Dedifferentiated amniotic fluid mesenchymal stem cell (primary cell): ENCODE measurements around the gene APLF.

Source experiments
- DNase-seq: peaks from one replicate; pipeline ENCODE4 v3.0.0-alpha.2; 2016; ENCODE audit errors: extremely low spot score

APLF gene, protein sequence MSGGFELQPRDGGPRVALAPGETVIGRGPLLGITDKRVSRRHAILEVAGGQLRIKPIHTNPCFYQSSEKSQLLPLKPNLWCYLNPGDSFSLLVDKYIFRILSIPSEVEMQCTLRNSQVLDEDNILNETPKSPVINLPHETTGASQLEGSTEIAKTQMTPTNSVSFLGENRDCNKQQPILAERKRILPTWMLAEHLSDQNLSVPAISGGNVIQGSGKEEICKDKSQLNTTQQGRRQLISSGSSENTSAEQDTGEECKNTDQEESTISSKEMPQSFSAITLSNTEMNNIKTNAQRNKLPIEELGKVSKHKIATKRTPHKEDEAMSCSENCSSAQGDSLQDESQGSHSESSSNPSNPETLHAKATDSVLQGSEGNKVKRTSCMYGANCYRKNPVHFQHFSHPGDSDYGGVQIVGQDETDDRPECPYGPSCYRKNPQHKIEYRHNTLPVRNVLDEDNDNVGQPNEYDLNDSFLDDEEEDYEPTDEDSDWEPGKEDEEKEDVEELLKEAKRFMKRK

GRCh38 chr2:68467077-68467960 lies at the start of gene APLF, which contains the start of gene FBXO48:
APLF (plus strand) TSS chr2:68467585; CDS start chr2:68467732, 147 bp downstream.
FBXO48 (minus strand) TSS chr2:68467294; CDS start chr2:68465145, 2,149 bp downstream.
- DNase-seq: peak; percentile 100

GRCh38 chr2:68417926-68418325 lies 49.5 kb upstream of the APLF start:
- no peak for DNase-seq

DNA sequence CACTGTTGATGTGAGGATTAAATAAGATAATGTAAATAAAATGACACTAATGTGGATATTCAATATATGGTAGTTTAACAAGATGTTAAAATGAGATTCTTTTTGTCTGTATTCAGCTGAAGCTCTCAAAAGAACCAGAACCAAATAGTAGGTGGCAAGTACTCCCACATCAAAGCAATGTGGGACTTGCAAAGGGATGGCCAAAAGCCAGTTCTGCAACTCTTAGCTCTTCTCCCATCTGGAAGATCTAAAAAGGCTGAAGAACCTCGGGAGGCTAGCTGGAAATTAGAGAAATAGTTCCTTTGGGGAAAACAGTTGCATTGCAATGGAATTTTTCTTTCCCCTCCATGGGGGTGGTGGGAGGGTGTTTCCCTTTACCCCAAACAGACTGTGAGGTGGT lies 49.0 kb upstream of the APLF start:
- DNase-seq: no peak

- DNase-seq: no peak
These were observed 48.5 kb upstream of the APLF start for GRCh38 chr2:68418855-68419254.

- peak; percentile 60 for DNase-seq
These were observed 47.0 kb upstream of the APLF start for GRCh38 chr2:68420254-68420910.

DNA sequence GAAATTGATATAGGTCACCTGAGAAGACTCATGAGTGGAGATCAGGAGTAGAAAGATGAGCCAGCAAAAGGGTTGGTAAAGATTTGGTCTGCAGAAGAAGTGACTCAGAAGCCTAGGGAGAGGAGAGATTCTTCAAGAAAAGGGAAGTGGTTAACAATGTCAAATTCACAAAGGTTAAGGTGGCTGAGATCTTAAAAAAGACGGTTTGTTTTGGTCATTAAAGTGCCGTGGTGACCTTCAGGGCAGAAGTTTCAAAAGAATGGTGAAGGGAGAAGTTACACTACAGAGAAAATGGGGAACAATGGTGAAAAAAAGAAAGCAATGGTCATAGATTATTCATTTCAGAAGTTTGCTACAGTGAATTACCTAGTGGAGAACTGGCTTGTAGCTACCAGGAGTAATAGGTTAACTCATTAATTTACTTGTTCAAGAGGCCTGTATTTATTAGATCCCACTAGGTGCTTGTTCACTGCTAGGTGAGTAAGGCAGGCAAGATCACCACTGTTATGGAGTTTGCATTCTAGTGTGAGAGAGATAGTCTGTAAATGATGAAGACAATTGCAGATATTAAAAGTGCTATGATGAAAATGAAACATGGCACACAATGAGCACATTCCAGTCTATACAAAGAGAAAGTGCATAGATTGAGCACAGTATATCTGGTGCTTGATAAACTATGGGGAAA lies 43.3 kb upstream of the APLF start:
- DNase-seq: no peak

DNA sequence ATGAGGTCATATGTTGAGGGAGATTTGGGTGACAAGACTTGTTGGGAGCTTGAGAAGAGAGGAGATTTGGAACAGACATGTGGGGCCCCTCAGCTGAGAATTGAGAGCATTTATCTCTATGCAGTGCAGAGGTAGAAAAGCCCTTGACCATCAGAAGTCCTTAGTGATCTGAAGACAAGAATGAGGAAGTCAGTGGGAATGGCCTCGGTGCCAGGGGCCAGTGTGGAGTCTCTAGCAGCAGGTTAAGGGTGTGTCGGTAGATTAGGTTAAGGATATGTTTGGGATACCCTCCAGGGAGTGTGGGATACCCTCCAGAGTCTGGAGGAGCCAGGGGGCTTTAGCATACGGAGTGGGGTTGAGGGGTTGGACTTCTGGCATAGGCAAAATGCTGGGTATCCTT lies 41.9 kb upstream of the APLF start:
- no peak for DNase-seq

- DNase-seq: no peak
These were observed 40.9 kb upstream of the APLF start for GRCh38 chr2:68426446-68426845.

- DNase-seq: no peak
These were observed 40.4 kb upstream of the APLF start for GRCh38 chr2:68426848-68427579.

- no peak for DNase-seq
These were observed 39.3 kb upstream of the APLF start for GRCh38 chr2:68428126-68428525.

- no peak for DNase-seq
These were observed 38.6 kb upstream of the APLF start for GRCh38 chr2:68428746-68429145.

GRCh38 chr2:68429311-68429826 lies 38.0 kb upstream of the APLF start:
- no peak for DNase-seq

- DNase-seq: no peak
These were observed 35.9 kb upstream of the APLF start for GRCh38 chr2:68431316-68431972.

DNA sequence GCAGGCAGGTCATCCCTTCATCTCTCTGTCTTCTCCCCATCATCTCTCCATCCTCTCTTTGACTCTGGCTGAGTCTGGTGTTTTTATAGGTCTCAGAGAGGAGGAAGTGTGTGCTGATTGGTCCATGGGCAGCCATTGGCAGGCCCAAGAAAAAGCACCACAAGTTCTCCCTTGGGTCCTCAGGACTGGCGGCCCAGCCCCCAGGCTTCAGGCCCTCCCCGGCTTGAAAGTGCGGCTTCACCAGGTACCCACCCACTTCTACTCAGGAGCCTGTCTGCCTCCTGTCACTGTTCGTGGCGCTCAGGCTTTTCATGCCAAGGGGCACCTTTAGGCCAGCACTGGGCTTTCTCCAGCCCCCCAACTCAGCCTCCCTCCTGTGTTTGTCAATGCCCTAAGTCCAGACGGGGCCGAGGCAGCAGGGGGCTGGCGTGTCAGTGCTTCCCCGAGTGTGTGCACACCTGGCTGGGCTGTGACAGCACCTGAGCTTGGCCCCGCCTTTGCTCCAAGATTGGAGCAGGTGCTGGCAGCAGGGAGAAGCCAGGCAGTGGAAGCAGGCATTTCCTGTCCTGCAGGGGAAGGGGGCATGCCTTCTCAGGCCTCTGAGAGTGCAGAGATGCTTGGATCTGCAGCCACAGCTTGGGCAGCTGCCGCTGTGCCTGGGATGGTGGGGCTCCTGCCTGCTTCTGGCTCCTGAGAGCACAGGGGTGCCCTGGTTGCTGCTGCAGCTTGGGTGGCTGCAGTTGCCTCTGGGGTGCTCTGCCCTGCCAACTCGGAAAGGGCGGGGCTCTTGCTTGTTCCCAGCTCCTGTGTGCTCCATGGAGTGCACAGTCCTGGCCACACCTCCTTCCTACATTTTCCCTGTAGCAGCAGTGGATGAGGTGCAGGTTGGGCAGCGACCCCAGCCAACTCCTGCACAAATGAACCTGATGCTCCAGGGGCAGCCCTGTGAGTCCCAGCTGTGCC lies 34.4 kb upstream of the APLF start:
- no peak for DNase-seq

DNA sequence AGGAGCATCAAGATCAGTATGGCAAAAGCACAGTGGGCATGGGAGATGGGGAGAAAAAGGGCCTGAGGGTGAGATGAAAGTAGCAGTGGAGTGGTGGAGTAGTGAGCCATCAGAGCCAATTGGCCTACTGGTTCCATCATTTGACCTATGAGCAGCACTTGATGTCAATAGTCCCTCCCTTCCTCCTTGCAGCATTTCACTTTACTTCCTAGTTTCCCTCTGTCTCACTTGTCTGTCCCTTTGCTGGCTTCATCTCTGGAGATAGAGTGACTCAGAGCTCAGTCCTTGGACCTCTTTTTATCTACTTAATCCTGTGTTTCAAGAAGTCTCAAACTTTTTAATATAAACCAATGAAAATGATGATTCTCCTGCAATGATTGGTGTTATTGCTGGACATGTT lies 32.4 kb upstream of the APLF start:
- DNase-seq: no peak

DNA sequence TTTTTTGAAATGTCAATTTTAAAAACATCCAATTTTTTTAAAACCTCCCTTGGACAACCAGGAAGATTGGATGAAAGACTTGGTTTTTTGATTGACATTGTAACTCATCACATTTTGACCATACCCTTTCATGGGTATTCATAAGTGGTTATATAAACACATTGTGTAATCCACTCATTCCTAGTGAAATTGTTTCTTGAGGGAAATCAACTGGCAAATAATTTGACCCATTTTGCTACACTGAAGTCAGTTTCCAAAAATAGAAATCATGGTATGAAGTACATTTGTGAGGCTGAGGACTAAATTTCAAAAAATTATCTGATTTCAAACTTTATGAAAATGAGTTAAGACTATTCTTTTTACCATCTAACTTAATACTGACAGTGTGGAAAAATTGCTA lies 31.8 kb upstream of the APLF start:
- peak; percentile 92 for DNase-seq

- DNase-seq: peak; percentile 20
These were observed 31.1 kb upstream of the APLF start for GRCh38 chr2:68436270-68436669.

DNA sequence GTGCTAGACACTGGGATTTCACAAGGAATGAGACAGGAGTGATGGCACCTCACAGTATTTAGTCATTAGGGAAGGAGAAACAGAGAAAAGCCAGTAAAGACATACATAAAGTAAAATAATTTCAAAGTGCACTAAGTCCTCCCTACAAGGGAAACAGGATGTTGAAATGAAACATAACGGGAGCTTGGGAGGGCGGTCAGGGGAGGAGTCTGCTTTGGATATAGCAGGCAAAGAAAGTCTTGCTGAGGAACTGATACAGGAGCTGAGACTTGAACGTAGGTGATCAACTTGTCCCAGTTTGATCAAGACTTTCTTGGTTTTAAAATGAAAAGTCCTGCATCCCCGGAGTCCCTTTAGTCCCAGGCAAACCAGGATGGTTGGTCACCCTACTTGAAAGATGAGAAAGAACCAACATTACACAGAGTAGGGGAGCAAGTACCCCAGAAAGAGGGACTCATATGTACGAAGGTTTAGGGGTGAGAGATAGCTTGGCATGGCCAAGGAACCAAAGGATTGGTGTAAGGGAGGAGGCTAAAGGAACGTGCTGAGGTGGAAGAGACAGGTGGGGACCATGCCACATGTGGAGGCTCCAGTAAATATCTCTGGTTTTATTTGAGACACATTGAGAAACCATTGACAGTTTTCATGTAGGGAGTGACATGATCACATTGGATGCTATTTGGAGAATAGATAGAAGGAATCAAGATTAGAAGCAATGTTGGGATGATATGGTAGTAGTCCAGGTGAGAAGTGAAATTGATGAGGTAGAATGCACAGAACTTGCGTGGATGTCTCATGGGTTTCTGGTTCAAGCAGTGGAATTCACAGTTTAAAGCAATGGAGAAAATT lies 28.7 kb upstream of the APLF start:
- no peak for DNase-seq
